DND-41 (cell line): ENCODE data around the gene SNX20.

Source experiments
- CTCF ChIP-seq: IDR thresholded peaks from 2 replicates; pipeline ENCODE4 v1.5.1; 2012; ENCODE audit warnings: borderline replicate concordance, low read length, moderate library complexity, mild to moderate bottlenecking; ENCODE audit not compliant: poor library complexity, severe bottlenecking; ENCODE audit errors: extremely low read depth
- EZH2 ChIP-seq: IDR thresholded peaks from 3 replicates; pipeline ENCODE4 v1.6.1; 2012; ENCODE audit warnings: borderline replicate concordance, low read depth, mild to moderate bottlenecking, moderate library complexity, low read length, inconsistent platforms; ENCODE audit not compliant: severe bottlenecking

- TF ChIP-seq EZH2 (no peak), CTCF (no peak)
Observed at GRCh38 chr16:50709980-50710379, 28.9 kb upstream of the SNX20 start.
